ENCODE measurements around the gene RNF183. TPM values are rescaled to one million over a fixed set of nuclear protein-coding genes. Genes with fewer than 3 reads are reported as not detected.

The RNF183 gene
- total and polyA plus RNA-seq, 2 of the 4 experiments (the other 2 are of a cell fraction), result not detected

DNA sequence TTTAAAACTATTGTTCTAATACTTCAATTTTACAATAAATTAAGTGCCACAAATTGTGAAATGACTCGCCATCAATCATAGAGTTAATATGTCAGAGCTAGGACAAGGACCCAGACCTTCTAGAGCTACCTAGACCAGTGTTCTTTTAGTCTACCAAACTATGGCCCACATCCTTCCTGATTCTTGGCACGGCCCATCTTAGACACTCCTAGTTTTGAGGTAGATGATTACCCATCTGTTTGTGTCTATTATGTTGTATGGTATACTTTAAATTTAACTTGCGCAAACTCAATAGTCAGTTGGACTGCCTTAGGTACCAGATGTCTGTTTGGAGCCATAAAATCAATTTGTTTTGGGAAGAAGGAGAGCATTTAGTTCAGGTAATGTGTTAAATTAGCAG lies 45.3 kb downstream of the RNF183 start:
- Histone ChIP-seq H4K8ac (ENCODE audit: low read depth in 2 of 2, low read length in 2 of 2) (no peak overlapping the region), H3K4me2 (ENCODE audit: low read depth, low read length) (no peak overlapping the region), H3K4me3 (ENCODE audit: insufficient read depth, low read depth, low read length) (no peak overlapping the region), H3K79me1 (ENCODE audit: low read depth in 1 of 2, low read length in 2 of 2) (peaks cover 4 to 23% of the 10 kb centered on the region in 2 experiments; a peak in 3 of 4 replicates), H3K4me1 (ENCODE audit: control insufficient read depth, insufficient read depth, low read length) (no peaks in the 10 kb centered on the region), H3K36me3 (ENCODE audit: control insufficient read depth, insufficient read depth, low read length) (peaks cover 31% of the 10 kb centered on the region), H3K27ac (ENCODE audit: insufficient read depth, low read length) (no peak overlapping the region), H3K18ac (ENCODE audit: low read depth, low read length) (no peak overlapping the region), H3K4ac (ENCODE audit: low read depth, low read length) (no peak overlapping the region), H4K20me1 (ENCODE audit: insufficient read depth, low read length) (peaks cover 8% of the 10 kb centered on the region; the same call in 1 of the 2 replicates), H2BK15ac (ENCODE audit: low read depth, low read length) (no peak overlapping the region), H2BK120ac (ENCODE audit: low read depth, low read length) (no peak overlapping the region), H4K91ac (ENCODE audit: insufficient read depth, low read depth, low read length) (no peak overlapping the region), H4K5ac (ENCODE audit: low read depth, low read length) (no peak overlapping the region), H3K9ac (ENCODE audit: low read depth, low read length) (no peak overlapping the region), H3K56ac (ENCODE audit: extremely low read depth, insufficient read depth, low read length) (no peak overlapping the region), H2AK5ac (ENCODE audit: low read depth, low read length) (no peak overlapping the region), H3K23ac (ENCODE audit: low read depth, low read length) (no peak overlapping the region), H3K9me3 (ENCODE audit: control insufficient read depth, insufficient read depth, low read length) (no peaks in the 10 kb centered on the region), H2BK5ac (ENCODE audit: low read depth, low read length, poor library complexity, severe bottlenecking) (no peak overlapping the region), H2BK20ac (ENCODE audit: low read depth, low read length) (no peak overlapping the region), H3K27me3 (ENCODE audit: control insufficient read depth, insufficient read depth, low read length) (no peaks in the 10 kb centered on the region), H3K9me1 (ENCODE audit: insufficient read depth, low read length) (peaks cover 3% of the 10 kb centered on the region; the same call in 1 of the 2 replicates), H3K14ac (replicated peaks; ENCODE audit: low read depth, low read length) (no peak overlapping the region), H2AFZ (replicated peaks; ENCODE audit: low read length, poor library complexity) (no peak overlapping the region), H2AK9ac (replicated peaks; ENCODE audit: low read depth, low read length, poor library complexity) (no peak overlapping the region)
- intact Hi-C loops (cut with micrococcal nuclease) (no loop called here), dilution Hi-C loops (cut with HindIII; ENCODE audit: low sequenced_read_pairs, unreplicated experiment) (no loop called here), in situ Hi-C loops (cut with MboI; ENCODE audit: low sequenced_read_pairs) (no loop called here)
- WGBS, 2 experiments (ENCODE audit: extremely low coverage in 2 of 2, insufficient read length in 1 of 2), result no CpG with 5 or more reads among the region's 3 CpGs
- ATAC-seq (ENCODE audit: low read depth) (no peak), DNase-seq (no peak)
- BruUV-seq (replicated peaks), result no TSS peak
- TF ChIP-seq RCOR1 (IDR thresholded peaks at IDR 0.05; ENCODE audit: insufficient replicate concordance, low read length), result no peak
- TF ChIP-seq BHLHE40 (IDR thresholded peaks at IDR 0.05; ENCODE audit: low read depth, low read length), result no peak
- no peak for TF ChIP-seq MAZ (IDR thresholded peaks at IDR 0.05; ENCODE audit: borderline replicate concordance, low read depth, low read length)
- no peak for TF ChIP-seq CHD1 (IDR thresholded peaks at IDR 0.05; ENCODE audit: low read depth, low read length)
- no peak for TF ChIP-seq MXI1 (IDR thresholded peaks at IDR 0.05; ENCODE audit: borderline replicate concordance, low read depth, low read length)
- no peak for TF ChIP-seq RAD21 (IDR thresholded peaks at IDR 0.05; ENCODE audit: low read length)
- TF ChIP-seq, protein P1, sequence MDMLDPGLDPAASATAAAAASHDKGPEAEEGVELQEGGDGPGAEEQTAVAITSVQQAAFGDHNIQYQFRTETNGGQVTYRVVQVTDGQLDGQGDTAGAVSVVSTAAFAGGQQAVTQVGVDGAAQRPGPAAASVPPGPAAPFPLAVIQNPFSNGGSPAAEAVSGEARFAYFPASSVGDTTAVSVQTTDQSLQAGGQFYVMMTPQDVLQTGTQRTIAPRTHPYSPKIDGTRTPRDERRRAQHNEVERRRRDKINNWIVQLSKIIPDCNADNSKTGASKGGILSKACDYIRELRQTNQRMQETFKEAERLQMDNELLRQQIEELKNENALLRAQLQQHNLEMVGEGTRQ (IDR thresholded peaks at IDR 0.05; ENCODE audit: low read depth, low read length), result no peak
- TF ChIP-seq FOS (IDR thresholded peaks at IDR 0.05; ENCODE audit: low read depth, low read length), result no peak
- no peak for TF ChIP-seq POLR2A (IDR thresholded peaks at IDR 0.05; ENCODE audit: low read depth, low read length)
- ChIA-PET CTCF (interaction anchor here (0.6 to 1.1 kb wide), 2 partner anchors 14 to 17 kb away, joined by 3 read pairs; no protein-coding TSS in a partner anchor), POLR2A (ENCODE audit: unreplicated experiment) (no interaction called here)
